ENCODE results near the gene PPFIA3.
"Not testable (repeated sequence)": the region's sequence is repeated elsewhere in the genome, so short reads cannot be mapped to it uniquely, and the experiment has no call there.

PPFIA3 gene

GRCh38 chr19:49103331-49104085 lies 15.8 kb upstream of the PPFIA3 start:
- no peak for DNase-seq (ENCODE audit: low spot score)

- no peak for DNase-seq (ENCODE audit: low spot score)
Observed at GRCh38 chr19:49104229-49104864, 15.0 kb upstream of the PPFIA3 start.

- peak; percentile 67 for DNase-seq (ENCODE audit: low spot score)
Observed at GRCh38 chr19:49106648-49107135, 12.7 kb upstream of the PPFIA3 start.

- no peak for DNase-seq (ENCODE audit: low spot score)
Observed at GRCh38 chr19:49107625-49108459, 11.5 kb upstream of the PPFIA3 start.

- no peak for DNase-seq (ENCODE audit: low spot score)
Observed at GRCh38 chr19:49109051-49109450, 10.3 kb upstream of the PPFIA3 start.

GRCh38 chr19:49109569-49110233 lies 9.6 kb upstream of the PPFIA3 start:
- DNase-seq (ENCODE audit: low spot score): no peak

- no peak for DNase-seq (ENCODE audit: low spot score)
Observed at GRCh38 chr19:49110567-49110966, 8.8 kb upstream of the PPFIA3 start.

- DNase-seq (ENCODE audit: low spot score): no peak
Observed at GRCh38 chr19:49111218-49111998, 7.9 kb upstream of the PPFIA3 start.

- DNase-seq (ENCODE audit: low spot score): peak; percentile 79
Observed at GRCh38 chr19:49113762-49114629, 5.3 kb upstream of the PPFIA3 start, which contains the start of gene LIN7B. Gene LIN7B, plus strand, starts transcription at chr19:49114370. Its CDS starts 35 bp downstream, at chr19:49114405.

- peak; percentile 87 for DNase-seq (ENCODE audit: low spot score)
Observed at GRCh38 chr19:49114630-49115363, 4.5 kb upstream of the PPFIA3 start.

GRCh38 chr19:49116544-49116943 lies 2.8 kb upstream of the PPFIA3 start:
- no peak for DNase-seq (ENCODE audit: low spot score)

- no peak for DNase-seq (ENCODE audit: low spot score)
Observed at GRCh38 chr19:49117677-49118564, 1.4 kb upstream of the PPFIA3 start.

GRCh38 chr19:49118565-49119410 lies 556 bp upstream of the PPFIA3 start, which contains the start of gene C19orf73:
Gene C19orf73, minus strand, starts transcription at chr19:49119143. Its CDS starts 121 bp downstream, at chr19:49119022.
- peak; percentile 99 for DNase-seq (ENCODE audit: low spot score)

GRCh38 chr19:49120325-49120683 lies 960 bp downstream of the PPFIA3 start:
- DNase-seq (ENCODE audit: low spot score): no peak

GRCh38 chr19:49120868-49121267 lies 1.5 kb downstream of the PPFIA3 start:
- no peak for DNase-seq (ENCODE audit: low spot score)

- not testable (repeated sequence) for DNase-seq (ENCODE audit: low spot score)
Observed at GRCh38 chr19:49121841-49122240, 2.5 kb downstream of the PPFIA3 start.

- not testable (repeated sequence) for DNase-seq (ENCODE audit: low spot score)
Observed at GRCh38 chr19:49123285-49123684, 3.9 kb downstream of the PPFIA3 start.

All from Ammon's horn (tissue), 1 donor.